Stimulated activated effector memory CD8-positive, alpha-beta T cell treated with anti-CD3 and anti-CD28 coated beads, Interleukin-12 subunit alpha, Interleukin-12 subunit beta, amount 100 ng/mL, for 72 hours (primary cell): ENCODE measurements around the gene RAB40C.

ENCODE experiments used
- ATAC-seq: fragments of 150-1000 bp; cut with Tn5 transposase; 2 replicates; pipeline ENCODE4 v1.10.0; 2021
- DNase-seq, 2 donors: peaks; one replicate each; pipeline ENCODE4 v3.0.0; 2021 to 2022; ENCODE audit warnings: low spot score in 2 of 2
- H3K27ac Mint-ChIP-seq: one replicate; pipeline ENCODE4 v1.8.0; 2022; ENCODE audit warnings: mild to moderate bottlenecking, mixed read lengths
- H3K36me3 Mint-ChIP-seq: one replicate; pipeline ENCODE4 v1.8.0; 2022; ENCODE audit warnings: mild to moderate bottlenecking, mixed read lengths
- H3K4me1 Mint-ChIP-seq: one replicate; pipeline ENCODE4 v1.8.0; 2022; ENCODE audit warnings: mixed read lengths
- H3K4me3 Mint-ChIP-seq: one replicate; pipeline ENCODE4 v1.8.0; 2022; ENCODE audit warnings: mild to moderate bottlenecking, mixed read lengths
- H3K9me3 Mint-ChIP-seq: one replicate; pipeline ENCODE4 v1.8.0; 2022; ENCODE audit warnings: mixed read lengths

The RAB40C gene

DNA sequence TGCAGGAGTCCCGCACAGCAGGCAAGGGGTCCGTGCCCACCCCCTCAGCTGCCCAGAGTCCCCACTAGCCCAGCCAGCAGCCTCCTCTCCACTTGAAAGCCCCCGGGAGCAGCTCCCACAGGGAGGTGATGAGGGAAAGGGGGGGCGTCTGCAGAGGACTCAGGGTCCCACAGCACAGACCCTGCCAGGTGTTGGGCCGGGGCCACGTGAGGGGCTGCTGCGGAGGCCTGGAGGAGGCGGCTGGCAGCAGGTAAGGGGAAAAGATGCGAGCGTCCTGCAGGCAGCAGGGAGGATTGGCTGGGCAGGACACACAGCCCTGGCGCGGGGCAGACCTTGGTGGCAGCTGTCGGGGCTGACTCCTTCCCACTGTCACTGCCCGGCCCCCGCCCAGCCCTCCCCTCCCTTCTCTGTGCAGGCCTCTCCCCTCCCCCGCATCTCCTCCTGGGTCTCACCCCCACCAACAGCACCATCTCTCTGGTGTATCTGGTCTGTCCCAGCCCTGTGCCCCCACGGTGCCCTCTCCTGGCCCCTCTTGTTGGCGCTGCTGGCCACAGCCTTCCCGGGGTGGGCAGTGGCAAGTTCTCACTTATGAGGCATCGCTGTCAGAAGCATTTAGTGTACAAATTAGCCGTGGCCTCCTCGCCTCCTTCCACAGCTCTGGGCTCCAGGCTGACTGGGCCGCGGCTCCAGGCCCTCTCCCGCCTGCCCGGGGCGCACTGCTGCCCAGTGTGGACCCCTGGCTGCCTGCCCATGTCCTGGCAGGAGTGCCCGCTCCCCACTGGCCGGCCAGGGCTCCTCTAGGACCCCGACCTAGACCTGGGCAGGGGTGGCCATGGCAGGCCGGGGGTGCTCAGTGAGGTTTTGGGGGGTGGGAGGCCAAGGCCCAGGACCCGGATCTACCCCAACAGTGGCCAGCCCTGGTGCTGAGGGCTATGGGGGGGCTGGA is 34.1 kb upstream of the RAB40C start:
- no peak overlapping the region for H3K4me3 Mint-ChIP-seq
- H3K4me1 Mint-ChIP-seq: no peaks in the 10 kb centered on the region
- peaks cover 14% of the 10 kb centered on the region for H3K36me3 Mint-ChIP-seq
- no peaks in the 10 kb centered on the region for H3K9me3 Mint-ChIP-seq
- ATAC-seq (no peak), DNase-seq (no peak)
- no peak overlapping the region for H3K27ac Mint-ChIP-seq

DNA sequence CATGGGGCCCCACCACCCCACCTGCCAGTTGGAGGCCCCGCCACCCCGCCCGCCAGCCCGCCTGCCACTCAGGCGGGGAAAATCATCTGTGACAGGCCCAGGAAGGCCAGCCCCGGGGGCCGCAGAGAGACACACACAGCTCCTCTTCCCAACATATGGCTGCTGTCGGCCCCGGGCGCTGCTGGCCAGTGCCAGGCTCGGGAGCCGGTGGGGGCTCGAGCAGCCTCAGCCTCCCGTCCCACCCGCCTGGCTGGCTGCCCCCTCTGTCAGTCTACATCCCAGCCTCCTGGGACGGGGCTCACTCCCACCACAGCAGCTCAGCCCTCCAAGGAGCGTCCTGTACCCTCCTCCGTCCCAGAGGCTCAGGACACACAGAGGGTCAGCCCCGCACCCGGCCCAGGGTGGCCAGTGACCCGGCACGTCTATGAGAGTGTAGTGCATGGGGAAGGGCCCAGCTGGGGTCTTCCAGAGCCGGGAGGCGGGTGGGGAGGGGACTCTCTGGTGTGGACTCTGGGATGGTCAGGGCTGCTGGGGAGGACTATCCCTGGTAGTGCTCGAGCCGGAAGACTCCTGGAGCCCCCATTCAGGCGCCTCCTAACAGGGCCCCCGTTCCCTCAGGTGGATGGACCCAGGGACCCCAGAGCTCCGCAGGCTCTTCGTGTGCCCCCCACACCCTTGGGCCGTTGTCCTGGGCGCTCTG is 33.2 kb upstream of the RAB40C start:
- Mint-ChIP-seq H3K4me3 (no peak overlapping the region), H3K27ac (no peak overlapping the region), H3K36me3 (peaks cover 10% of the 10 kb centered on the region), H3K9me3 (no peaks in the 10 kb centered on the region), H3K4me1 (no peaks in the 10 kb centered on the region)
- ATAC-seq (no peak), DNase-seq (no peak)

DNA sequence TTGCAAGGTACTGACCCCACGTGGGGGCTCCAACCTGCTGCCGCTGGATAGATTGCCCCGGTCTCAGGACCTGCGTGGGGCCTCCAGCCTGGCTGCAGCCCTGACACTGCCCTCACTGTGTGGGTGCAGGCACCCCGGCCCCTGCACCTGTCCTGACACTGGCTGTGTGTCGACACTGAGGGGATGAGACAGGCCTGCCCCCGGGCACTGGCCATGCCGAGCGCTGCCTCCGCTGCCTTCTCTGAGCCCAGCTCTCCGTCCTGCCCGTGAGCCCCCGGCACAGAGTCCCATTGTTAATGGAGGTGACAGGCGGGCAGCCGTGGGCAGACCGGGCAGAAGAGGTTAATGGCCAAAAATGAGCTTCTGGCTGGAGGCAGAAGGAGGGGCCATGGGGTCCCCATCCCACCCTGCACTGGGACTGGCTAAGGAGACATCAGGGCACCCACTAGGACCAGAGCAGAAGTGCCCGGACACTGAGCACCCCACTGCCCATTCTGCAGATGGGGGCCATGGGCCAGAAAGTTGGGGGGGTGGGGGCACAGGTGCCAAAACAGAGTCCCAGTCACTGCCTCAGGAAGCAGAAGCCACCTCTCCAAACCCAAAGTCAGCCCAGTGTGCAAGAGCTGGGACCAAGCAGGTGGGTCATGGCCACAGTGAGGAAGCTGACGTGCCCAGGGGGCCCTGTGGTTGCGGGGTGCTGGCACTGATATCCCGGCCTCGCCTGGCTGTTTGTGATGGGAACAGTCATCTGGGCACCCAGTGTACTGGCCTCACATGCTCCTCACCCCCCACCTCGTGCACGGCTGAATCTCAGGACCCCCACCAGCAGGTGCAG is 32.2 kb upstream of the RAB40C start:
- ATAC-seq: no peak
- Mint-ChIP-seq H3K27ac (no peak overlapping the region), H3K4me3 (no peak overlapping the region), H3K4me1 (no peaks in the 10 kb centered on the region), H3K36me3 (peaks cover 7% of the 10 kb centered on the region), H3K9me3 (no peaks in the 10 kb centered on the region)
- no peak for DNase-seq

DNA sequence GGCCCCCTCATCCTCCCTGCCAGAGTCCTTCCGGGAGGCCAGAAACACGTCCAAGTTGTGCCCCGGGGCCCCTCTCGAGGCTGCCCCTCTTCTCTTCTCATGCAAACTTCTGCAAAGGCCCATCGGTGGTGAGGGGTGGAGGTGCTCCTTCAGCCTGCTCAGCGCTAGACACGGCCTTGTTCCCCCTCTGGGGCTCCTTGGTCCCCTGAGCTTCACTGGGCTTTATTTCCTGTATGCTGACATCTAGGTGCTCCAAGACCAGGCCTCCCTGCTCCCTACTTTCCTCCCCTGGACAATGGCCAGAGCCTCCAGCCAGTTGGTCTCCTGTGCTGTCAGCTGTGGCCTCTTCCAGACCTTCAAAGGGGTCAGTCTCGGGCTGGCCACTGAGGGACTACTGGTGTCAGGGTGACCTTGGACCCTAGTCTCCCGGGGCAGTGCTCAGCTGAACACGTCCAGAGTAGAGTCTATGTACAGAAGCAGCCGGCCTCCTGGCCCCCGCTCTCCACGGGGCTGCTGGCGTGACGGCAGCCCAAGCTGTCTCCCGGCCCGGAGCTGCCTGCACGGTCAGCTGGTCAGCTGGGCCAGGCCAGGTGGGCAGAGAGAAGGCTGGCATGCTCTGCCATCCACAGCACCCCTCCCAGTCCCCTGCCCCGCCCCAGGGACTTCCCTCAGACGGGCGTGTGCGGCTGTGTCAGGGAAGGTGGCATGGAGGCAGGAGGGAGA is 31.4 kb upstream of the RAB40C start:
- DNase-seq (no peak), ATAC-seq (no peak)
- Mint-ChIP-seq H3K4me3 (no peak overlapping the region), H3K4me1 (no peaks in the 10 kb centered on the region), H3K9me3 (no peaks in the 10 kb centered on the region), H3K36me3 (peaks cover 2% of the 10 kb centered on the region), H3K27ac (no peak overlapping the region)

DNA sequence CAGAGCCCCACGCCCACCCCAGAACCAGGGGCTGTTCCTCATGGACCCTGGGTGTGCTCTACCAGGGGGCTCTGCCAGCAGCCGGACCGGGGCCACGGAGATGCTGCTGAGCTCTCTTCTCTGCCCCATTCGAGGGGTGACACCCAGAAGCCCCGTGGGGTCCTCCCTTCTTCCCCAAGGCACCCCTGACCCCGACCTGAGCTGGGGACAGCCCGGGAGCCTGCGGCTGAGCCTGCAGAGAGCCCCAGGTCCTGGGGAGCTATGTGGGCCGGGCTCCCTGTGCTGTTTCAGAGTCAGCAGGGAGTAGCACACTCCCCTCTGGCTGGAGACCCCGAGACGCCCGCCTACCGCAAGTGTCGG is 30.9 kb upstream of the RAB40C start:
- Mint-ChIP-seq H3K4me1 (no peaks in the 10 kb centered on the region), H3K36me3 (no peaks in the 10 kb centered on the region), H3K9me3 (no peaks in the 10 kb centered on the region), H3K4me3 (no peak overlapping the region), H3K27ac (no peak overlapping the region)
- DNase-seq (no peak), ATAC-seq (no peak)

DNA sequence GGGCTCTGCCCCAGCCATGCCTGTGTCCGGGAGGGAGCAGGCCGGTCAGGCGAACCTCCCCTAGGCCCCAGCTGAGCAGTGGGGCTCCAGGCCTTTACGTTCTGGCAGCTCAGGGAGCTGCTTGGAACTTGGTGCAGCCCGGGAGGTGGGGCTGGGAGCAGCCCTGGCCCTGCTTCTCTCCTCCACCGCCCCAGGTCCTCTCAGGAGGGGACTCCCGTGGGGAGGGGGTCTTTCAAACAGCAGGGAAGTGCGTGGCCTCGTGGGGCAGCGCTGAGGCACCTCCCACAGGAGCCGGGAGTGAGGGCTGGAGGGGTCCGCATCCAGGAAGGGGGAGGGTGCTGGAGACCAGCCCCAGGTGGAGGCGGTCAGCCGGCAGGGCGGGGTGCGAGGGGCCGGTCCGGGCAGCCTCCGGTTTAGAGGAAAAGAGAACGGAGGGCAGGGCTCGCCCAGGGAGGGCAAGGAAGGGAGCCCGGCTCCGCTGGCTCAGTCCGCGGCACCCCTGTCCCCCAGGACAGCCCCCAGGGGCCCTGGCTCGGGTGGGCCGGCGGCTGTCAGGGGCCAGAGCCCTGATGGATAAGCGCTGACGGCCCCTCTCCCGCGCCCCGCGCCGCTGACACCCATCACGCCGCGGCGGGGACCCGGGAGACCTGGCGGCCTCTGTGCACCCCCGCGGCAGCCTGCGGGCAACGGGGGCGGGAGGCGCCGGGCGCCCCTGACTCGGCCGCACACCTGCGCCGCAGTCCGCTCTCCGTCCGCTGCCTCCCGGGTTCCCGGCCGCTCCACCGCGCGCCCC is 30.3 kb upstream of the RAB40C start:
- Mint-ChIP-seq H3K4me3 (no peak overlapping the region), H3K9me3 (no peaks in the 10 kb centered on the region), H3K4me1 (no peaks in the 10 kb centered on the region), H3K27ac (no peak overlapping the region), H3K36me3 (no peaks in the 10 kb centered on the region)
- DNase-seq (no peak), ATAC-seq (no peak)

DNA sequence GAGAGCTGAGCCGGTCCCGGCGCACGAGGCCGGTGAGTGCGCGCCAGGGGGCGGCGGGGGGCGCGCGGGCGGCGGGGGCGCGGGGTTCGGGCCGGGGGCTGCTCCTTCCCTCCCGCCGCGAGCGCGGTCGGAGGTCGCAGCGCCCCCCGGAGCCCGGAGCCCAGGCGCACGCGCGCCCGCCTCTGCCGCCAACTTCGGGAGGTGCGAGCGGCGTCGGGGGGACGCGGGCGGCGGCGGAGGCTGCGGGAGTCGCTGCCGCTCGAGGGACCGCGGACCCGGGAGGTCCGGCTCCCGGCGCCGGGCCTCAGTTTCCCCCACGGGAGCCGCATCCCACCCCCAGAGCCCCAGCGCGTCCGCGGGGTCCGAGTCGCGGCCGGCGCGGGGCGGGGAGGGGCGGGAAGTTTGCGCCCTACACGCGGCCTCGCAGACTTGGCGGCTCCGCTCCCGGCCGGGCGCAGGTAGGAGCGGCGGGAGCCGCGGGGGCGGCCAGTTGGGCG is 29.6 kb upstream of the RAB40C start, which contains the start of gene PRR35:
Gene PRR35 (plus strand): TSS at position 191 of the 497 bp plus-strand sequence. CDS start 2,901 bp downstream, outside the sequence.
- Mint-ChIP-seq H3K4me1 (no peaks in the 10 kb centered on the region), H3K4me3 (no peak within 1 kb of the TSS), H3K9me3 (no peaks in the 10 kb centered on the region), H3K36me3 (no peaks in the 10 kb centered on the region), H3K27ac (no peak within 1 kb of the TSS)
- ATAC-seq: no peak
- DNase-seq: no peak

DNA sequence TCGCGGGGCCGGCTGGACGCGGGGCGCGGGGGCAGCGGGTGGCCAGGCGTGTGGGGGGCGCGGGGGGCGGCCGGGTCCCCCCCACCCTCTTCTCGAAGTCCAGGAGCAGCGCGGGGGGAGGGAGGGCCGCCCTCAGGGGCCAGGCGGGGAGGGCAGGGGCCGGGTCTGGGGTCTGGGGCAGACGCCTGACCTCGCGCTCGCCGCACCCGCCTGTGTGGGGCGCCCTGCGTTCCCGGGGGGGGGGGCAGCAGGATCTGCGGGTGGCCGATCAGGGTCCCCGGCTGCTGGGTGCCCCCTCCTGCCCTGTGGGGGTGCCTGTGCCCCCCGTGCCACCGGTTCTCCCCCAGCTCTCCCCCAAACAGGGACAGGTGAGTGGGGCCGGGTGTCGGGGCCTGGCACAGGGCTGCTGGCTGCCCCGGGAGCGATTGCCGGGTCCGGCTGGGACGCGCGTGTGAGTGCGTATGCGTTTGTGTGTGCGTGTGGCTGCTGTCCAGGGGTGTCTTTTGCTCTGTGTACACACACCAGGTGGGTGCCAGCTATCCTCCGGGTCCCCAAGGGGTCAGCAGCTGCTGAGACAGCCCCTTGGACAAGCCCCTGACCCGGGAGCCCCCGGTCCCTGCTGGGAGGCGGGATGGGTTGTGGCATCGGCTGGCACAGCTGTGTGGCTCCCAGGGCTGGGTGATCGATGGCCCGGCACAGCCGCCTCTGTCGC is 29.0 kb upstream of the RAB40C start:
- Mint-ChIP-seq H3K4me1 (no peaks in the 10 kb centered on the region), H3K4me3 (no peak overlapping the region), H3K36me3 (no peaks in the 10 kb centered on the region), H3K9me3 (no peaks in the 10 kb centered on the region), H3K27ac (no peak overlapping the region)
- no peak for DNase-seq
- no peak for ATAC-seq

DNA sequence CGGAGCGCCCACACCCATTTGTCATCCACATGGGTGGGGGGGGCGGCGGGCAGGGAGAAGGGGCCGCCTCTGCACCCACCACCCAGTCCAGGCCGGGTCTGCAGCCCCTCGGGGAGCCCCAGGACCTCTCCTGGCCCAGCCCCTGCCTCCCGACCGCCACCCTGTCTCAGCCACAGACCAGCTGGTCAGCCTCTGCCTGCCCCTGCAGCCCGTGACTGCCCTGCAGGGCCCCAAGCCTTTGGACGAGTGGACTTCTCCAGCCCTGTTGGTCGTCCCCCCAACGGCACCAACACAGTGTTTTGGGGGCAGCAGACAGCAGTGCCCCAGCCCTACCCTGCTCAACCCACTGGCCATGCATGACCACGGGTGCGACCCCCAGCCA is 28.5 kb upstream of the RAB40C start:
- Mint-ChIP-seq H3K9me3 (no peaks in the 10 kb centered on the region), H3K4me1 (peaks cover 1% of the 10 kb centered on the region), H3K4me3 (no peak overlapping the region), H3K27ac (no peak overlapping the region), H3K36me3 (no peaks in the 10 kb centered on the region)
- ATAC-seq (no peak), DNase-seq (no peak)

DNA sequence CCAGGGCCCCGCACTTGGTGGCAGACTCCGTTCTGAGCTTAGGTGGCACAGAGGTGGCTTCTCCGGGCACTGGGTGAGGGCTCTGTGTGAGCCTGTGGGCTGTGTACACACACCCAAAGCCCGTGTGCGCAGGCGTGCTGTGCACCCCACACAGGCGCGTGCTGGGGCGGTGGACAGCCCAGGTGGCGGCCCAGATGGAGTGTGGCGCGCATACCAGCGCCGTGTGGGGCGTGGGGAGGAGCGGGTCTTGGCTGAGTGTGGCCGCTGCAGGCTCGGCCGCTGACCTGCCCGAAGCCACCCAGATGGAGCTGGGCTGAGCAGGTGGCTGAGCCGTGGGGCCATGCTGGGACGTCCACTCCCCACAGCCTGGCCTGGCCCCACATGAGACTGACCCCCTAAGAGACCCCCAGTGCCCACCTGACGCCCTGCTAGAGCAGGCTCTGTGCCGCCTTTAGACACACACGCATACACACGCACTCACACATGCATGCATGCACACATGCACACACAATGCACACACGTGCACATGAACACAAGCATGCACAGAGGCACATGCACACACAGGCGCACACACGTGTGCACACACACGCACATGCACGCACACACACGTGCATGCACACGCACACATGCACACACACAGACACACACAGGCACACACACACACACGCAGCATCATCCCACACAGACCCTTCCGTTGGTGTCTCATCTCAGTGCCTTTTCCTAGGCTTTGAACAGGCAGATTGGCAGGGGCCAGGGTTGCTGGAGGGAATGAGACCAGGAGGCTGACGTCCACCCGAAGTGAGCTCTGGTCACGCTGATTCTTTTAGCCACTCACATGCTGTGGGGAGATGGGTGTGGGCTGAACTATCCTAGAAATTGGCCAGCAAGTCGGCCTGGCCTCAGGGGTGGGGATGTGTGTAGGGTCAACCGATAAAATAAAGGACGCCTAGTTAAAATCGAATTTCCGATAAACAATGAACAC is 27.6 kb upstream of the RAB40C start:
- ATAC-seq: no peak
- no peak for DNase-seq
- H3K4me1 Mint-ChIP-seq: peaks cover 10% of the 10 kb centered on the region
- no peak overlapping the region for H3K4me3 Mint-ChIP-seq
- H3K9me3 Mint-ChIP-seq: no peaks in the 10 kb centered on the region
- no peak overlapping the region for H3K27ac Mint-ChIP-seq
- H3K36me3 Mint-ChIP-seq: no peaks in the 10 kb centered on the region

DNA sequence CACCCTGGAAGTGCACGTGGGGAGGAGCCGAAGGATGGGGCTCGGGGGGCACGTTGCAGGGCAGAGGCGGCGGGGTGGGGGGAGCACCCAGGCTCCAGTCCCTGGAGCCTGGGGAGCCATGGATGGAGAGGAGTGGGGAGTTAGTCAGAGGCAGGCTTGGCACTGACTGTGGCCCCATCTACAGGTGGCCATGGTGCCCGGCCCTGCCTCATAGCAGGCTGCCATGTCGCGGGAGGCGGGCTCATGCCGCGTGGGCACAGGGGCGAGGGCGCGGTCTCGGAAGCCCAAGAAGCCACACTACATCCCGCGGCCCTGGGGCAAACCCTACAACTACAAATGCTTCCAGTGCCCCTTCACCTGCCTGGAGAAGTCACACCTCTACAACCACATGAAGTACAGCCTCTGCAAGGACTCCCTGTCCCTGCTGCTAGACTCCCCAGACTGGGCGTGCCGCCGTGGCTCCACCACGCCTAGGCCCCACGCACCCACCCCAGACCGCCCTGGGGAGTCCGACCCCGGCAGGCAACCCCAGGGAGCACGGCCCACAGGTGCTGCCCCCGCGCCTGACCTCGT is 26.7 kb upstream of the RAB40C start:
- ATAC-seq: no peak
- Mint-ChIP-seq H3K4me1 (peaks cover 10% of the 10 kb centered on the region), H3K27ac (no peak overlapping the region), H3K9me3 (no peaks in the 10 kb centered on the region), H3K4me3 (no peak overlapping the region), H3K36me3 (no peaks in the 10 kb centered on the region)
- no peak for DNase-seq

DNA sequence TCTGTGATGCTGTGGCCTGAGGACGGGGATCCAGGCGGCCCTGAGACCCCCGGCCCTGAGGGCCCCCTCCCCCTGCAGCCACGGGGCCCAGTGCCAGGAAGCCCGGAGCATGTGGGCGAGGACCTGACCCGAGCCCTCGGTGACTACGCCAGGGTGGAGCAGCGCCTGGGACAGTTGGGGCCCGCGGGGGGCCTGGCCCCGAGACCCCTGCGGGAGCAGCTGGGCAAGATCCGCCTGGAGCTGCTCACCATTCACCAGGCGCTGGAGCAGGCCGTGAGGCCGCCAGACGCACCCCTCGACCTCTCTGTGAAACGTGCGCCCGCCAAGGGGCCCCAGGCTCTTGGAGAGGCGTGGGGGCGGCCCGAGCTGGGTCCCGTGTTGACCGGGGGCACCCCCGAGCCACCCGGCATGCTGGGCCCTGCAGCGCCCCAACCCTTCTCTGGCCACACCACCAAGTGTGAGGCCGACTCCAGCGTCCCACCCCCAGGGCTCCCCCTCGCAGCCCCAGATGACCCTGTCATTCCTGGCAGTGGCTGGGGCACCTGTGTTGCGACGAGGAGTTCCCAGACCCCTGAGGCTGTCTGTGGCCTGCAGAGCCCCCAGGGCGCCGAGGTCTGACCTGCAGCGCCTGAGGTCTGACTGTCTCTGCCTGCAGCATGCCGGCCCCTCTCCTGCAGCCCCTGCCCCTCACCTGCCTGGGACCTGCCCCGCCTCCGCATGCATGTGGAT is 25.0 kb upstream of the RAB40C start:
- H3K36me3 Mint-ChIP-seq: no peaks in the 10 kb centered on the region
- DNase-seq (no peak), ATAC-seq (no peak)
- H3K27ac Mint-ChIP-seq: no peak overlapping the region
- H3K4me1 Mint-ChIP-seq: peaks cover 17% of the 10 kb centered on the region
- no peaks in the 10 kb centered on the region for H3K9me3 Mint-ChIP-seq
- no peak overlapping the region for H3K4me3 Mint-ChIP-seq
